ENCODE results near the gene INPP5B.
"Not testable (repeated sequence)": the region's sequence is repeated elsewhere in the genome, so short reads cannot be mapped to it uniquely, and the experiment has no call there.

DNA sequence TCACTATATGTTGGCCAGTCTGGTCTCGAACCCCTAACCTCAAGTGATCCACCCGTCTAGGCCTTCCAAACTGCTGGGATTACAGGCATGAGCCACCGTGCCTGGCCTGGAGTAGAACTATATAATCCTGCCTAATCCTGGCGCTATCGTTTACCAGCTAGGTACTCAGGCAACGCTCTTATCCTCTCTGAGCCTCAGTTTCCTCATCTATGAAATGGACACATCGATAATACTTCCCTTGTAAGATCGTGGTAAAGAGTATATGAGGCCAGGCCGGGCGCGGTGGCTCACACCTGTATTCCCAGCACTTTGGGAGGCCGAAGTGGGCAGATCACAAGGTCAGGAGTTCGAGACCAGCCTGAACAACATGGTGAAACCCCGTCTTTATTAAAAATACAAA is 10.1 kb downstream of the INPP5B start:
- TF ChIP-seq, protein P1, sequence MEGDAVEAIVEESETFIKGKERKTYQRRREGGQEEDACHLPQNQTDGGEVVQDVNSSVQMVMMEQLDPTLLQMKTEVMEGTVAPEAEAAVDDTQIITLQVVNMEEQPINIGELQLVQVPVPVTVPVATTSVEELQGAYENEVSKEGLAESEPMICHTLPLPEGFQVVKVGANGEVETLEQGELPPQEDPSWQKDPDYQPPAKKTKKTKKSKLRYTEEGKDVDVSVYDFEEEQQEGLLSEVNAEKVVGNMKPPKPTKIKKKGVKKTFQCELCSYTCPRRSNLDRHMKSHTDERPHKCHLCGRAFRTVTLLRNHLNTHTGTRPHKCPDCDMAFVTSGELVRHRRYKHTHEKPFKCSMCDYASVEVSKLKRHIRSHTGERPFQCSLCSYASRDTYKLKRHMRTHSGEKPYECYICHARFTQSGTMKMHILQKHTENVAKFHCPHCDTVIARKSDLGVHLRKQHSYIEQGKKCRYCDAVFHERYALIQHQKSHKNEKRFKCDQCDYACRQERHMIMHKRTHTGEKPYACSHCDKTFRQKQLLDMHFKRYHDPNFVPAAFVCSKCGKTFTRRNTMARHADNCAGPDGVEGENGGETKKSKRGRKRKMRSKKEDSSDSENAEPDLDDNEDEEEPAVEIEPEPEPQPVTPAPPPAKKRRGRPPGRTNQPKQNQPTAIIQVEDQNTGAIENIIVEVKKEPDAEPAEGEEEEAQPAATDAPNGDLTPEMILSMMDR (conservative IDR thresholded peaks at IDR 0.05; ENCODE audit: low read depth in 2 of 2): not testable (repeated sequence)
- TF ChIP-seq EZH2 (IDR thresholded peaks at IDR 0.05; ENCODE audit: low read depth, unreplicated experiment); ZNF462 (CRISPR knock-in tag; IDR thresholded peaks at IDR 0.05); JUNB (IDR thresholded peaks at IDR 0.05; ENCODE audit: unreplicated experiment); EZH2phosphoT487 (IDR thresholded peaks at IDR 0.05; ENCODE audit: unreplicated experiment); POLR2AphosphoS5 (IDR thresholded peaks at IDR 0.05; ENCODE audit: low read depth): not testable (repeated sequence)
